Lower lobe of right lung (tissue), 2 donors: Measurements from ENCODE around the gene DAB2IP. TPM values are rescaled to one million over a fixed set of nuclear protein-coding genes. Genes with fewer than 3 reads are reported as not detected.

Source experiments
- ATAC-seq, 2 donors: fragments of 200-7000 bp; cut with Tn5 transposase; one replicate each; pipeline ENCODE4 v1.9.1; 2020 to 2022; ENCODE audit warnings: mild to moderate bottlenecking in 2 of 2, moderate library complexity in 2 of 2
- DNase-seq: peaks from one replicate; pipeline ENCODE4 v3.0.0-alpha.2; 2020
- H3K27ac ChIP-seq: fragments of 200-600 bp; one replicate; pipeline ENCODE4 v1.8.0; 2022
- H3K27me3 ChIP-seq: fragments of 200-600 bp; one replicate; pipeline ENCODE4 v1.8.0; 2022; ENCODE audit warnings: low read depth
- H3K36me3 ChIP-seq: fragments of 200-600 bp; one replicate; pipeline ENCODE4 v1.8.0; 2022; ENCODE audit warnings: mild to moderate bottlenecking
- H3K4me1 ChIP-seq: fragments of 200-600 bp; one replicate; pipeline ENCODE4 v1.8.0; 2022
- H3K4me3 ChIP-seq: fragments of 200-600 bp; one replicate; pipeline ENCODE4 v1.8.0; 2022; ENCODE audit warnings: mild to moderate bottlenecking
- H3K9me3 ChIP-seq: fragments of 200-600 bp; one replicate; pipeline ENCODE4 v1.8.0; 2022
- CTCF ChIP-seq: fragments of 200-600 bp; IDR thresholded peaks from one replicate; pipeline ENCODE4 v1.8.0; 2022; ENCODE audit warnings: antibody characterized with exemption, mild to moderate bottlenecking
- intact Hi-C: fragments of 100-400 bp; cut with DNase I; formaldehyde crosslinking; loops from one replicate; pipeline ENCODE4 v1.11.0; 2022
- total RNA-seq: library from RNA; stranded (reverse); fragmentation: NEBNext Ultra II Directional; extraction: Animal tissue kit (Norgen Biotek cat#: 25700); gene quantifications from one replicate; pipeline ENCODE4 v1.2.1, GENCODE V29; 2021
- donor health status: DM: no; HTN: yes; CAD: no; lungs with severe emphysema.

The DAB2IP gene
- total RNA-seq, 1 donor from 2014 or later = 54.1 TPM

- peaks cover 93% of the 10 kb centered on the region for H3K36me3 ChIP-seq
- H3K27ac ChIP-seq = peak overlapping the region; percentile 24
- no peaks in the 10 kb centered on the region for H3K27me3 ChIP-seq
- intact Hi-C loops = no loop called here
- H3K9me3 ChIP-seq = no peaks in the 10 kb centered on the region
- H3K4me1 ChIP-seq = peaks cover 17% of the 10 kb centered on the region
- H3K4me3 ChIP-seq = no peak overlapping the region
- no peak for TF ChIP-seq CTCF
- DNase-seq = no peak
- ATAC-seq = peak in 1 of 2 donors; percentile 31
These were observed 112.3 kb downstream of the DAB2IP start for GRCh38 chr9:121763561-121764370.

DNA sequence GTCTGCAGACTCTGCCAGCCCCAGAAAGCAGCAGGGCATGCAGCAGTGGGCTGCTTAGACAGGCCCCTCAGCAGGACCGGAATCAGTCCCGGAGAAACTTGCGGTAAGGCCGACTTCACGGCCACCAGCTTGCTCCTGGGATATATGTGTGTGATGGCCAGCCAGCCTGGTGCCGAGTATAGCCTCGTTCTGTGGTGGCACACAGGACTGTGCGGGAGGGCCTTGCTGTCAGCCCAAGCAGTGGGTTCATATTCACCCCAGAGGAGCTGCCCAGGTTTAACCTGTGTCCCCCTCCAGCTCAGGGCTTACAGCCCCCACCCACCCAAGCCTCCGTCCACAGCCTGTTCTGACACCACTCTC is 112.9 kb downstream of the DAB2IP start:
- DNase-seq = no peak
- no peak for ATAC-seq
- Histone ChIP-seq H3K27me3 (no peaks in the 10 kb centered on the region), H3K9me3 (no peaks in the 10 kb centered on the region), H3K4me1 (peaks cover 17% of the 10 kb centered on the region), H3K36me3 (peaks cover 93% of the 10 kb centered on the region), H3K27ac (peak overlapping the region; percentile 24), H3K4me3 (no peak overlapping the region)
- intact Hi-C loops = no loop called here
- no peak for TF ChIP-seq CTCF

- no peaks in the 10 kb centered on the region for H3K9me3 ChIP-seq
- intact Hi-C loops = no loop called here
- H3K36me3 ChIP-seq = peaks cover 93% of the 10 kb centered on the region
- no peak overlapping the region for H3K4me3 ChIP-seq
- no peaks in the 10 kb centered on the region for H3K27me3 ChIP-seq
- peaks cover 17% of the 10 kb centered on the region for H3K4me1 ChIP-seq
- ATAC-seq (peak; percentile 43 to 45), DNase-seq (no peak)
- no peak for TF ChIP-seq CTCF
- peak overlapping the region; percentile 41 for H3K27ac ChIP-seq
These were observed 113.9 kb downstream of the DAB2IP start for GRCh38 chr9:121765021-121765950.

DNA sequence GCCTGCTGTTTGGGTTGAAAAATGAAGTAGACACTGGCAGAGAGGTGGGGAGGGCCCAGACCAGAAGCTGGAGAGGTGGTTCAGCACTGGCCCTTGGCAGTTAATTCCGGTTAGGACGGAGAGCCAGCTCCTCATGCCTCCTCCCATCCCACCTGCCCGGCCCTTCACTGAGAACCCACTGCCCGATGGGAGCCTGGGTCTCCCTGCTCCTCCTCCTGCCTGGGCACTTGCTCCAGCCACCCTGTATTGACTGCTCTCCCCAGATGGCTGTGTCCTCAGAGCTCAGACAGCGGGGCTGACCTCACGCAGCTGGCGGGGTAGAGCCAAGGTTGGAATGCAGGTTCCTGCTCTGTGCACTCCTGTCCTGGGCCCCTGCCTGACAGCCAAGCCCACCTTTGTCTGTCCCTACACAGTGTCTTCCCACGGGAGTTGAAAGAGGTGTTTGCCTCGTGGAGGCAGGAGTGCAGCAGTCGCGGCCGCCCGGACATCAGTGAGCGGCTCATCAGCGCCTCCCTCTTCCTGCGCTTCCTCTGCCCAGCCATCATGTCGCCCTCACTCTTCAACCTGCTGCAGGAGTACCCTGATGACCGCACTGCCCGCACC is 114.7 kb downstream of the DAB2IP start:
- Histone ChIP-seq H3K36me3 (peaks cover 93% of the 10 kb centered on the region), H3K27ac (no peak overlapping the region), H3K9me3 (no peaks in the 10 kb centered on the region), H3K4me3 (no peak overlapping the region), H3K4me1 (peaks cover 17% of the 10 kb centered on the region), H3K27me3 (no peaks in the 10 kb centered on the region)
- ATAC-seq (no peak), DNase-seq (no peak)
- TF ChIP-seq CTCF = no peak
- intact Hi-C loops = no loop called here

GRCh38 chr9:121767171-121767769 is 115.8 kb downstream of the DAB2IP start:
- no peak for TF ChIP-seq CTCF
- Histone ChIP-seq H3K4me1 (peaks cover 17% of the 10 kb centered on the region), H3K27ac (no peak overlapping the region), H3K27me3 (no peaks in the 10 kb centered on the region), H3K36me3 (peaks cover 94% of the 10 kb centered on the region), H3K9me3 (no peaks in the 10 kb centered on the region), H3K4me3 (no peak overlapping the region)
- ATAC-seq (no peak), DNase-seq (no peak)
- intact Hi-C loops = no loop called here
